Activated naive CD8-positive, alpha-beta T cell treated with anti-CD3 and anti-CD28 coated beads for 36 hours (primary cell): ENCODE measurements around the gene RERE. TPM values are rescaled to one million over a fixed set of nuclear protein-coding genes. Genes with fewer than 3 reads are reported as not detected.

Experiments
- DNase-seq: peaks from one replicate; pipeline ENCODE4 v3.0.0; 2021
- H3K27ac Mint-ChIP-seq: one replicate; pipeline ENCODE4 v1.8.0; 2022; ENCODE audit warnings: mild to moderate bottlenecking, moderate library complexity, mixed read lengths
- H3K27me3 Mint-ChIP-seq: one replicate; pipeline ENCODE4 v1.8.0; 2022; ENCODE audit warnings: mild to moderate bottlenecking, mixed read lengths
- H3K36me3 Mint-ChIP-seq: one replicate; pipeline ENCODE4 v1.8.0; 2021; ENCODE audit warnings: mild to moderate bottlenecking, mixed read lengths
- H3K4me1 Mint-ChIP-seq: one replicate; pipeline ENCODE4 v1.8.0; 2021; ENCODE audit warnings: mixed read lengths
- H3K4me3 Mint-ChIP-seq: one replicate; pipeline ENCODE4 v1.8.0; 2022; ENCODE audit warnings: mild to moderate bottlenecking, moderate library complexity, mixed read lengths
- H3K9me3 Mint-ChIP-seq: one replicate; pipeline ENCODE4 v1.8.0; 2022; ENCODE audit warnings: mixed read lengths
- total RNA-seq, 2 experiments: library from RNA; stranded (reverse); gene quantifications; one replicate each; pipeline ENCODE4 v1.2.3, GENCODE V29; 2021

RERE gene
- total RNA-seq, 2 experiments from 2014 or later: 36.8 to 39.6 TPM

GRCh38 chr1:8396083-8396785, 421.2 kb downstream of the RERE start:
- DNase-seq: no peak
- H3K4me1 Mint-ChIP-seq: peaks cover 58% of the 10 kb centered on the region
- peaks cover 1% of the 10 kb centered on the region for H3K9me3 Mint-ChIP-seq
- peaks cover 46% of the 10 kb centered on the region for H3K36me3 Mint-ChIP-seq
- H3K4me3 Mint-ChIP-seq: peak overlapping the region; percentile 9
- peak overlapping the region; percentile 89 for H3K27ac Mint-ChIP-seq
- no peaks in the 10 kb centered on the region for H3K27me3 Mint-ChIP-seq

GRCh38 chr1:8395433-8395866, 422.0 kb downstream of the RERE start:
- Mint-ChIP-seq H3K27ac (peak overlapping the region; percentile 89), H3K36me3 (peaks cover 50% of the 10 kb centered on the region), H3K4me3 (peak overlapping the region; percentile 72), H3K9me3 (peaks cover 1% of the 10 kb centered on the region), H3K27me3 (no peaks in the 10 kb centered on the region), H3K4me1 (peaks cover 64% of the 10 kb centered on the region)
- no peak for DNase-seq

- Mint-ChIP-seq H3K4me1 (peaks cover 72% of the 10 kb centered on the region), H3K36me3 (peaks cover 53% of the 10 kb centered on the region), H3K4me3 (peak overlapping the region; percentile 72), H3K27me3 (no peaks in the 10 kb centered on the region), H3K9me3 (peaks cover 1% of the 10 kb centered on the region), H3K27ac (peak overlapping the region; percentile 89)
- DNase-seq: no peak
These were observed 422.8 kb downstream of the RERE start for GRCh38 chr1:8394456-8395321.

DNA sequence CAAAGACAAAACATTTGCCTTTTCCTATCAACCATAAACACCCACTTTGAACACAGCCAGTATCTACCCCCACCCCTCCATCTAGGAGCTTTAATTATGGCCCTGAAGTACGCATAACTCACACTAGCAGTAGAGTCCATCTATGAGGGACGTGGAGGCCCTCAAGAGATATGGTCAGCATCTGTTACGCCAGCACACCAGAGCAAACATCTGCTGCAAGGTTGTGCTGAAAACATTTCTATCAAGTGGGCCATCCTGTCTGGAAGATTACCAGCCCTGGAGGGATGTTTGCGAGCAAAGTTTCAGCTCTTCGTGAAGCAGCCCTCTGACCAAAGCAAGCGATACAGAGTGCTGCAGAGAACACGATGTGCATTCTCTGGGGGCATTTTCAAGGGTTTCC, 424.9 kb downstream of the RERE start:
- Mint-ChIP-seq H3K36me3 (peaks cover 39% of the 10 kb centered on the region), H3K27me3 (no peaks in the 10 kb centered on the region), H3K4me3 (no peak overlapping the region), H3K27ac (peak overlapping the region; percentile 10), H3K9me3 (no peaks in the 10 kb centered on the region), H3K4me1 (peaks cover 60% of the 10 kb centered on the region)
- DNase-seq: no peak

DNA sequence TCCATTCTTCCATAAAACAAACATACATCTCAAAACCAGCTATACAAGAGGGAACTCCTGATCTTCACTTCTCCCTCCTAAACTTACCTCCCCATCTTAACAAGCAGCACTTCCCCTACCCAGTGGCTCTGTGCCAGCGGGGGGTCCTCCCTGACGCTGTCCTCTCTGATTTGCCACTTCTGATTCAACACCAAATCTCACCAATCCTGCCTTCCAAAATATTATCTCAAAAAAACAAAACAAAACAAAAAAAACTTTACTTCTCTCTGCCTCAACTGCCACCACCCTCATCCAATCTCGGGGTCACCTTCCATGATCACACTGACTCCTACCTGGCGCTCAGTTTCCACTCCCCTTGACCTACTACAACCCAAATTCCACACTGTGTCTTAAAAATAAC, 426.7 kb downstream of the RERE start:
- H3K27me3 Mint-ChIP-seq: no peaks in the 10 kb centered on the region
- peak overlapping the region; percentile 23 for H3K27ac Mint-ChIP-seq

GRCh38 chr1:8389958-8390535, 427.4 kb downstream of the RERE start:
- H3K36me3 Mint-ChIP-seq: peaks cover 33% of the 10 kb centered on the region
- H3K4me1 Mint-ChIP-seq: peaks cover 48% of the 10 kb centered on the region
- no peaks in the 10 kb centered on the region for H3K27me3 Mint-ChIP-seq
- no peak overlapping the region for H3K4me3 Mint-ChIP-seq
- H3K27ac Mint-ChIP-seq: no peak overlapping the region
- H3K9me3 Mint-ChIP-seq: no peaks in the 10 kb centered on the region
- DNase-seq: peak; percentile 35

More for the DNA sequence above, 426.7 kb downstream of the RERE start:
- no peak for DNase-seq
- Mint-ChIP-seq H3K4me3 (no peak overlapping the region), H3K36me3 (peaks cover 33% of the 10 kb centered on the region), H3K9me3 (no peaks in the 10 kb centered on the region), H3K4me1 (peaks cover 53% of the 10 kb centered on the region)

DNA sequence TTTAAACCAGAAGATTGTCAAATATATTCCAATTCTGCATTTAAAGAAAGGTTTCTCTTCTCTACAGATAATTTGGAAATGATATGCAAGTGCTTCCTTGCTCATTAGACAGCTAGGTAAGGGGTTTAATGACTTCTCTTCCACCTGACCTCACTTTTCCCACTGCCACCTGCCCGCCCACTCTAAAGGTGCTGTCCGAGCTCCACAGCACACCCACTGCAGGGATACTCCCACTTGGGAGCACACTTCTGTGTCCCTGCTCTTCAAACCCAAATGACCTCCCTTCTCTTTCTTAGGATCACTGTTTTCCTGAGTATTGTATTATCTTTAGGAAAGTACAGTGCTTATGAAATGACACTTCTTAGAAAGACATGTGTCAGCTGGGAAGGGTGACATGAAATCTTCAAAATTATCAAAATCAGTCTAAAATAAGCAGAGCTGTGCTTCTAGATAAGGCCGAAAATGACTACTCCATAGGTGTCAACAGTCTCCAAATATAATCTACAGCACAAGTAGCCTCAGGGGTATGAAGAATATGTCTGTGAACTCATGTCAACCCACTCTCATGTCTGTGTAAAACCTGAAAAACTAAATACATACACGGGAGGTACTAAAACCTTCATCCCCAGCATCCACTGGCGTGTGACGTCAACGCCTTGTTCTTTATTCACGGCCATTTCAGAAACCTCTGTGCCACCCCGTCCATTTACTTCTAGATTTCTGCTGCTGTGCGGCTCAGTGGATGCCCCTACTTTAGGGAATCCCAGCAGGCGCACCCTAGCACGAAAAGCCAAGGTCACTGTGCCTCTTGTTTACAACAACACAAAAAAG, 428.5 kb downstream of the RERE start:
- H3K4me3 Mint-ChIP-seq: no peak overlapping the region

GRCh38 chr1:8386247-8386646, 431.2 kb downstream of the RERE start:
- Mint-ChIP-seq H3K27ac (no peak overlapping the region), H3K27me3 (no peaks in the 10 kb centered on the region), H3K4me3 (no peak overlapping the region), H3K36me3 (peaks cover 36% of the 10 kb centered on the region), H3K9me3 (no peaks in the 10 kb centered on the region), H3K4me1 (peaks cover 61% of the 10 kb centered on the region)
- DNase-seq: no peak

More for the DNA sequence above, 428.5 kb downstream of the RERE start:
- H3K9me3 Mint-ChIP-seq: no peaks in the 10 kb centered on the region
- no peak for DNase-seq
- peaks cover 34% of the 10 kb centered on the region for H3K36me3 Mint-ChIP-seq
- no peaks in the 10 kb centered on the region for H3K27me3 Mint-ChIP-seq
- H3K27ac Mint-ChIP-seq: no peak overlapping the region
- H3K4me1 Mint-ChIP-seq: peaks cover 53% of the 10 kb centered on the region

GRCh38 chr1:8384577-8384976, 432.9 kb downstream of the RERE start:
- peaks cover 29% of the 10 kb centered on the region for H3K36me3 Mint-ChIP-seq
- no peaks in the 10 kb centered on the region for H3K27me3 Mint-ChIP-seq
- H3K9me3 Mint-ChIP-seq: no peaks in the 10 kb centered on the region
- H3K4me3 Mint-ChIP-seq: no peak overlapping the region
- H3K27ac Mint-ChIP-seq: peak overlapping the region; percentile 57
- DNase-seq: no peak
- peaks cover 59% of the 10 kb centered on the region for H3K4me1 Mint-ChIP-seq

DNA sequence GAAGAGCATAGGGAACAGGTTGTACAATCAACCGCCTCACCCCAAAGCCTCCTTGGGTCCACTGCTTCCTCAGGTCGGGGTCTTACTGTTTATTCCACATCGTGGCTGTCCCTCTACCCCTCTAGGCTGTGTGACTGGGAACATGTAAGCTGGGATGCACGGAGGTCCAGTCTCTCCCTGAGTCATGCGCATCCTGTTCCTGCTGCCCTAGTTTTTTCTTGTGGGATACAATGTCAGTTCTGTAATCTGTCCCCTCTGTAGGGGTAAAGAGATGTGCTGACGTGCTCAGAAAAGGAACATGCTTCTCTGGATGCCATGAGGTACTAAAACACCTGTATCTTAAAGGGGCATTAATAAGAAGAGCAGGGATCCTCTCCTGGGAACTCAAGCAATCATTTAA, 433.4 kb downstream of the RERE start:
- no peak overlapping the region for H3K4me3 Mint-ChIP-seq
- peaks cover 27% of the 10 kb centered on the region for H3K36me3 Mint-ChIP-seq
- no peaks in the 10 kb centered on the region for H3K9me3 Mint-ChIP-seq
- H3K4me1 Mint-ChIP-seq: peaks cover 61% of the 10 kb centered on the region
- no peaks in the 10 kb centered on the region for H3K27me3 Mint-ChIP-seq
- peak overlapping the region; percentile 13 for H3K27ac Mint-ChIP-seq
- no peak for DNase-seq

- Mint-ChIP-seq H3K36me3 (peaks cover 27% of the 10 kb centered on the region), H3K4me1 (peaks cover 64% of the 10 kb centered on the region), H3K4me3 (peak overlapping the region; percentile 8)
These were observed 434.6 kb downstream of the RERE start for GRCh38 chr1:8382608-8383505.

GRCh38 chr1:8382051-8382505, 435.4 kb downstream of the RERE start:
- H3K27me3 Mint-ChIP-seq: no peaks in the 10 kb centered on the region

More at GRCh38 chr1:8382608-8383505, 434.6 kb downstream of the RERE start:
- no peak for DNase-seq
- Mint-ChIP-seq H3K27ac (peak overlapping the region; percentile 60), H3K9me3 (no peaks in the 10 kb centered on the region), H3K27me3 (no peaks in the 10 kb centered on the region)

GRCh38 chr1:8381618-8382017, 435.8 kb downstream of the RERE start:
- no peak for DNase-seq
- Mint-ChIP-seq H3K4me1 (peaks cover 65% of the 10 kb centered on the region), H3K27me3 (no peaks in the 10 kb centered on the region), H3K4me3 (no peak overlapping the region), H3K36me3 (peaks cover 29% of the 10 kb centered on the region), H3K9me3 (no peaks in the 10 kb centered on the region), H3K27ac (no peak overlapping the region)

More at GRCh38 chr1:8382051-8382505, 435.4 kb downstream of the RERE start:
- Mint-ChIP-seq H3K9me3 (no peaks in the 10 kb centered on the region), H3K4me3 (no peak overlapping the region), H3K36me3 (peaks cover 29% of the 10 kb centered on the region), H3K27ac (no peak overlapping the region), H3K4me1 (peaks cover 69% of the 10 kb centered on the region)
- no peak for DNase-seq
